ENCODE measurements around the gene BNIP3.

DNA sequence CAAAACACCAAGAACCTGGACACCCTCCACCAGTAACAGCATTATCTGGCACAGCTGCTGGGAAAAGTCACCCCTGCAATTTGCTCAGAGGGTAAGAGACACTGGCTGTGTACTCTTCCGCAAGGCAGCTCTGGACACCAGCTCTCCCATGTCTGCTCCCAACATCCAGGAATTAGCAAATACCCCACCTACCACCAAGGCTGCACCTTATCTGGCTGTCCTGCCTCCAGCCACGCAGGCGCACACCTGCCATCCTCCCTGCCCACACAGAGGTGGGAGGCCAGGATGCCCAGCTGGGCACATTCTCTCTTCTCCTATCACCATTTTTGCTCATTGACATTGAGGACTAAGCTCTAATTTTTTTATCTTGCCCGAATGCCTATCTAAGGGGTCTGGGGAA is 20.3 kb upstream of the BNIP3 start:
- TF ChIP-seq ZNF274 (IDR thresholded peaks at IDR 0.05; ENCODE audit: low read depth, low read length) (no peak), YY1 (IDR thresholded peaks at IDR 0.05; ENCODE audit: insufficient read depth, insufficient read length) (no peak), SUZ12 (IDR thresholded peaks at IDR 0.05; ENCODE audit: extremely low read depth, insufficient read depth, insufficient read length) (no peak)
